ENCODE data around the gene TUSC2. TPM values are rescaled to one million over a fixed set of nuclear protein-coding genes. Genes with fewer than 3 reads are reported as not detected.

Gene TUSC2
- total RNA-seq, 1 donor from 2014 or later, result 32.9 TPM

DNA sequence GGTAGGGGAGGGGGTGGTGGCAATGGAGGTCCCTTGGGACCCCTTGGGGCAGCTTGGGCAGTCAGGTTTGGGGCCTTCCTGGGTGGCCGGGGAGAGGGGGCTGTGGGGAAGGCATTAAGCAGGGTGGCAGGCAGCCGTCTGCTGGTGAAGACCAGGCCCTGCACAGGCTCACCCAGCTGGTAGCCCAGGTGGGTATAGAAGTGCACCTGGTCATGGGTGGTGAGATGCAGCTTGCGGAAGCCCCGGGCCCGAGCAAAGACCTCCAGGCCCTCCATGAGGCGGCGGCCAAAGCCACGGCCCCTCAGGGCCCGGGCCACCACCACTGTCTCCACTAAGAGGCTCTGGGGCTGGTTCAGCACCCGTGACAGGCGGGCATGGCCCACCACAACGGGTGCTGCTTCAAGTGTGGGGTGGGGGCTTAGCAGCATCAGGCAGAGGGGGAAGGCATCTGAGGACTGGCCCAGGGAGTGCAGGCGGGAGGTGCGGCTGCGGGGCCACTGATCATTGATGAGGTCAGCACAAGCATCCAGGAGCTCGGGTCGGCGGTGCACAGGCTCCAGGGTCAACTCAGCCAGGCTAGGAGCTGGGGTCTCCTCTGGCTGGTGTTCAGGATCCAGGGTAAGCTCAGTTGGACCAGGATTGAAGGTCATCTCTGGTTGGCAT is 31.2 kb downstream of the TUSC2 start:
- intact Hi-C loops (cut with micrococcal nuclease), result no loop called here
- DNase-seq, result peak; percentile 13
- TF ChIP-seq, protein P1, sequence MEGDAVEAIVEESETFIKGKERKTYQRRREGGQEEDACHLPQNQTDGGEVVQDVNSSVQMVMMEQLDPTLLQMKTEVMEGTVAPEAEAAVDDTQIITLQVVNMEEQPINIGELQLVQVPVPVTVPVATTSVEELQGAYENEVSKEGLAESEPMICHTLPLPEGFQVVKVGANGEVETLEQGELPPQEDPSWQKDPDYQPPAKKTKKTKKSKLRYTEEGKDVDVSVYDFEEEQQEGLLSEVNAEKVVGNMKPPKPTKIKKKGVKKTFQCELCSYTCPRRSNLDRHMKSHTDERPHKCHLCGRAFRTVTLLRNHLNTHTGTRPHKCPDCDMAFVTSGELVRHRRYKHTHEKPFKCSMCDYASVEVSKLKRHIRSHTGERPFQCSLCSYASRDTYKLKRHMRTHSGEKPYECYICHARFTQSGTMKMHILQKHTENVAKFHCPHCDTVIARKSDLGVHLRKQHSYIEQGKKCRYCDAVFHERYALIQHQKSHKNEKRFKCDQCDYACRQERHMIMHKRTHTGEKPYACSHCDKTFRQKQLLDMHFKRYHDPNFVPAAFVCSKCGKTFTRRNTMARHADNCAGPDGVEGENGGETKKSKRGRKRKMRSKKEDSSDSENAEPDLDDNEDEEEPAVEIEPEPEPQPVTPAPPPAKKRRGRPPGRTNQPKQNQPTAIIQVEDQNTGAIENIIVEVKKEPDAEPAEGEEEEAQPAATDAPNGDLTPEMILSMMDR (IDR thresholded peaks at IDR 0.05; ENCODE audit: borderline replicate concordance), result no peak

DNA sequence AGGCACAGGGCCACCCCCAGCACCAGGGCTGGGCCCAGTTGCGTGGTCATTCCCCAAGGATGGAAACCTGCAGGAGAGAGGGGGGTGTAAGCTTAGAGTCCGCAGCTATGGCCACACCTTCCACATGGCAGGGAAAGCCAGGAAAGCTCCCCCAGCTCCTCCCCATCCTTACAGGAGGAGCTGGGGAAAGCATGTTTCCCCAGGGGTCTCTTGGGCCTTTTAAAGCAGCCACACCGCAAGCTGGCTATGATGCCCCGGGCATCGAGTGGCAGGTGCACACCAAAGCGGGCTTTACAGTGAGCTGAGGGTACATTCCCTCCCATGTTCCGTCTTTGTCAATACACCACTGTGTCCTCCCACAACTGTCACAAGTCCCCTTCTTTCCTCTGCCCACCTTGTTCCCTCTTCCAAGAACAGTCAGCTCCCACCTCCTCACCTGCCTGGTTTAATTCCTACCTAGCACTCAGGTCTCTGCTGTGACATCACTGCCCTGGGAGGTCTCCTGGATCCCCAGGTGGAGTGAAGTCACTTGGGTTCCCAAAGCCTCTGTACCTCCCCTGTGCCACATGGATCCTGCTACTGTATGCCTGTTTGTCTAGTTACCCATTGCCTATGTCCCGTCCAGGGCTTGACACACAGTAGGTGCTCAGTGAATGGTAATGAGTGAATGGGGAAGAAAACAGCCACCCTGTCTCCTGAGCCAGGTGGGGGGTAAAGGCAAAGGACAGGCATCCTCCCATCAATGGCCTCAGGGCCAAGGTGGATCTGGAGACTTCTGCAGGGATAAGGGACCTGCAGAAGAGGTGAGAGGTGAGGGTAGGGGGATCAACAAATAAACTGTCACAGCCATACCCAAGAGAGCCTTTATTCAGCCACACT is 32.2 kb downstream of the TUSC2 start:
- H3K4me3 ChIP-seq, result no peak overlapping the region
- H3K36me3 ChIP-seq, result peaks cover 6% of the 10 kb centered on the region
- TF ChIP-seq, protein P1 (IDR thresholded peaks at IDR 0.05; ENCODE audit: borderline replicate concordance), result no peak
- H3K9me3 ChIP-seq (replicated peaks), result no peaks in the 10 kb centered on the region
- H3K27me3 ChIP-seq (ENCODE audit: low read depth), result no peaks in the 10 kb centered on the region
- no peak overlapping the region for H3K27ac ChIP-seq (replicated peaks)
- H3K4me1 ChIP-seq, result peaks cover 53% of the 10 kb centered on the region
- no peak for DNase-seq
- intact Hi-C loops (cut with micrococcal nuclease), result no loop called here

More for the DNA sequence above, 31.2 kb downstream of the TUSC2 start:
- no peak overlapping the region for H3K4me3 ChIP-seq
- H3K4me1 ChIP-seq, result peaks cover 53% of the 10 kb centered on the region
- no peaks in the 10 kb centered on the region for H3K27me3 ChIP-seq (ENCODE audit: low read depth)
- no peaks in the 10 kb centered on the region for H3K9me3 ChIP-seq (replicated peaks)
- H3K27ac ChIP-seq (replicated peaks), result no peak overlapping the region
- peaks cover 10% of the 10 kb centered on the region for H3K36me3 ChIP-seq

DNA sequence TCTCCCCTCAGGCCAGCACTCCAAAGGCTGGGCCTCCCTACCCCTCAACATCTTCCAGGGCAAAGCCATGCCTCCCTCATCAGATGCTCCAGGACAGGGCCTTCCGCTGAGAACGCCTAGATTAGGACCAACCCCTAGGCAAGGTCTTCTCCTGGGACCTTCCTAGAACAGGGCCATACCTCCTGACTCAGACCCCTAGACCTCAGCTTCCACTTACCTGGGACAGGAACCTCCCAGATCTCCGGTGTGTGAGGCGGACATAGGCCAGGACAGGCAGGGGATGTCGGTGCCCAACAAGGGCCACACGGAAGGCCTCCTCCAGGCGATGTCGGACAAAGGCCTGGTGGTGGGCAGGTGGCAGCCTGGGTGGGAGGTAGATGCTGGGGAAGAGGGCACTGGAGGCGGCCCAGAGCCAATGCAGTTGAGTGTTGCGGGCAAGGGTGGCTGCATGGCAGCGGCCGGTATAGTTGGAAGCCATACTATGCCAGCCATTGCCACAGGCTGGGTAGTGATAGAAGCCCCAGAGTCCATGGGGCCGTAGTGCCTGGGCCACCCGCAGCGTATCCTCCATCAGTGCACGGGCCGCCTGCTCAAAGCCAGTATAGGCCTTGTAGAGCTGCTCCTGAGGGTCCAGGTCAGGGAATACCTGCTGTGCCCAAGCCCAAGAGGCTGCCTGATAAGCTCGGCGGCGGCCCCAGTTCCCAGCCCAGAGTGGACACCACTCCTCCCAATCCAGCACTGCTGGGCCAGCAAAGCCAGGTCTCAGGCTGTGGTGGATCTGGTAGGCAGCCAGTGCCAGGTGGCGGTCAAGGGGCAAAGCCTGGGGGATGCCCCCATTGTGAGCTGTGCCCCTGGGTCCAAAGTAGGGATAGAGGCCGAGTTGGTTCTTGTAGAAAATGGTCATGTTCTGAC is 33.3 kb downstream of the TUSC2 start:
- no peaks in the 10 kb centered on the region for H3K27me3 ChIP-seq (ENCODE audit: low read depth)
- H3K36me3 ChIP-seq, result peaks cover 8% of the 10 kb centered on the region
- DNase-seq, result peak; percentile 16
- intact Hi-C loops (cut with micrococcal nuclease), result no loop called here
- peaks cover 47% of the 10 kb centered on the region for H3K4me1 ChIP-seq
- no peaks in the 10 kb centered on the region for H3K9me3 ChIP-seq (replicated peaks)
- no peak overlapping the region for H3K27ac ChIP-seq (replicated peaks)
- no peak overlapping the region for H3K4me3 ChIP-seq
- TF ChIP-seq, protein P1 (IDR thresholded peaks at IDR 0.05; ENCODE audit: borderline replicate concordance), result no peak

DNA sequence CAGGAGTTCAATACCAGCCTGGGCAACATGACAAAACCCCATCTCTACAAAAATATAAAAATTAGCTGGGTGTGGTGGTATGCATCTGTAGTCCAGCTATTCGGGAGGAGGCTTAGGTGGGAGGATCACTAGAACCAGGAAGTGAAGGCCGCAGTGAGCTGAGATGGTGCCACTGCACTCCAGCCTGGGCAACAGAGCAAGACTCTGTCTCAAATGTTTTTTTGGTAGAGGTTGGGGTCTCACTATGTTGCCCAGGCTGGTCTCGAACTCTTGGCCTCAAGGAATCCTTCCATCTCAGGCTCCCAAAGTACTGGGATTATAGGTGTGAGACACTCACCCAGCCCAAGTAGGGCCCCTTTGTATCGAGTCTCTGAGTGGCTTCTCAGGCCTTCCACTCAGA is 33.9 kb downstream of the TUSC2 start:
- intact Hi-C loops (cut with micrococcal nuclease), result no loop called here
- Histone ChIP-seq H3K36me3 (peaks cover 15% of the 10 kb centered on the region), H3K27me3 (ENCODE audit: low read depth) (no peaks in the 10 kb centered on the region), H3K9me3 (replicated peaks) (no peaks in the 10 kb centered on the region), H3K4me3 (no peak overlapping the region), H3K4me1 (peaks cover 45% of the 10 kb centered on the region), H3K27ac (replicated peaks) (no peak overlapping the region)
- no peak for DNase-seq
- TF ChIP-seq, protein P1 (IDR thresholded peaks at IDR 0.05; ENCODE audit: borderline replicate concordance), result no peak
